Lung microvascular endothelial cell (primary cell): ENCODE measurements around the gene SLC38A10. TPM values are rescaled to one million over a fixed set of nuclear protein-coding genes. Genes with fewer than 3 reads are reported as not detected.

Experiments
- DNase-seq, 2 donors: peaks; one replicate each; pipeline versions ENCODE4 v3.0.0 to v3.0.0-alpha.2; 2010; ENCODE audit warnings: low read depth in 2 of 2
- total RNA-seq: library from RNA; depleted of rRNA; stranded (reverse); fragments of >200 nt; gene quantifications from 2 replicates; pipeline ENCODE4 v1.2.1, GENCODE V29; 2014

The SLC38A10 gene
- total RNA-seq, 1 donor from 2014 or later: 52.0 TPM

GRCh38 chr17:81299846-81300585 is 4.9 kb upstream of the SLC38A10 start:
- no peak for DNase-seq

DNA sequence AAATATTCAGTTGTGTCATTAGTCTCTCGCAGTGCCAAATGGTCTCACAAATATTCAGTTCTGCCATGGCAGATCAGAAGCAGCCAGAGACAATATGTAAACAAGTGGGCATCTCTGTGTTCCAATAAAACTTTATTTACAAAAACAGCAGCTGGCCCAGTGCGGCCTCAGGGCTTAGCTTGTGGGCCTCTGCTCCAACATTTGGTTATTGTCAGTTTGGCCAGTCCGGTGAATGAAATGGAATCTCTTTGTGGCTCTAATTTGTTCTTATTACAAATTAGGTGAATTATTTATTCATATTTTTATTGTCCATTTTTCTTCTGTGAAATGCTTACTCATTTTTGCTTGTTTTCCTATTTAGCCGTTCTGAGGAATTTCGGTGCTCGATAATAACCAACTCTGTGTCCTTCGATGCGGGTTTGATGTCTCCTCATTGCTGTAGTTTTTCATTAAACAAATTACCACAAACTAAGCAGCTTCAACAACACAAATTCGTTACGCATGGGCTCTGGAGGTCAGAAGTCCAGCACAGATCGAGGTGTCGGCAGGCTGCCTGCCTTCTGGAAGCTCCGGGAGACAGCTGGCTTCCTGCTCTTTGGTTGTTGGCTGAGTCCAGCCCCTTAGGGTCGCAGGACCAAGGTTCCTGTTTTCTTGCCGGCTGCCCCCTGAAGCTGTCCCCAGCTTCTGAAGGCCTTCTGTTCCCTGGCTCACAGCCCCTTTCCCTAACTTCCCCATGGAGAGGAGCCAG is 4.1 kb upstream of the SLC38A10 start:
- no peak for DNase-seq

DNA sequence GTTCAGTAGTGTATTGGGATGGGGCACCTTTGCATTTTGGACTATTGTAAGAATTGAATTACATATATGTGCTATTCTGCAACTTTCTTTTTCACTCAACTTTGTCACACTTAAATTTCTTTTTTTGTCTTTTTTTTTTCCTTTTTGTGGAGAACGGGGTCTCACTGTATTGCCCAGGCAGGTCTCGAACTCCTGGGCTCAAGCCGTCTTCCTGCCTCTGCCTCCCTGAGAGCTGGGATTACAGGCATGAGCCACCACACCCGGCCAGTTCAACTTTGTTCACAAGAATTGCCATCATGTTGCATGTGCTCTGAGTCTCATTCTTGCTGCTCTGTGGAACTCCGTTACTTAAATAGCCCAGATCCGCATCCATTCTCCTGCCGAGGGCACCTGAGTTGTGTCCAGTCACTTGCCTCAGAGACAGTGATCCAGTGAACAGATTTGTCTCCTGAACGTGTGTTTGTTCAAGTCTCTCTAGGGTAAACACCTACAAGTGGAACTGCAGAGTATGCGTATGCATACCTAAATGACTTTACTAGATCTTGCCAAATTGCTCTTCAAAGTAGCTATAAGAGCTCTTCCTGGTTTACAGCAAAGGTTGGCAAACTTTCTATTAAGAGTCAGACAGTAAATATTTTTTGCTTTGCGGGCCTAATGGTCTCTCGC is 3.4 kb upstream of the SLC38A10 start:
- DNase-seq: no peak

GRCh38 chr17:81295676-81296381 is 722 bp upstream of the SLC38A10 start:
- peak; percentile 16 to 55 for DNase-seq

DNA sequence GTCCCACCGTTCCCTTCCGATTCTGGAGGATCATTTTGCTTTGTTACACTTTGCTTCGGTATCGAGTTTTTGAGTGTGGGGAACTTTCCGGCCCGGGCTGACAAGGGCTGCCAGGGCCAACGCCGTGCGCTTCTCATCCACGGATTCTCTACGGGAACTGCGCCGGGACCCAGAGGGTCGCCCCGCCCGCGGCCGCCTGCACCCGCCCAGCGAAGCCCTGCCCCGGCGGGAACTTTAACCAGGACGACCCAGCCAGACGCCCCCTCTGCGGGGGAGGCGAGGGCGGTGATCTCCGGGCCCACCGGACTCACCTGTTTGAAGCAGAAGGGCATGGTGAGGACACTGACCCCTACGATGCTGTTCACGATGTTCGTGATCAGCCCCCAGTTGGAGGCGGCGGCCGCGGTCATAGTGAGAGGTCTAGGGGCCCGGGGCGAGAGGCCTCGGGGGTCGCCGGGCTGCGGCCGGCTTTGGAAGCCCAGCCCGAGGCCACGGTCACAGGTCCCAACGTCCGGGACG is 536 bp downstream of the SLC38A10 start:
- peak; percentile 37 to 51 for DNase-seq

GRCh38 chr17:81292450-81292849 is 2.7 kb downstream of the SLC38A10 start:
- DNase-seq: no peak

GRCh38 chr17:81291662-81292061 is 3.4 kb downstream of the SLC38A10 start:
- peak; percentile 60 to 79 for DNase-seq

DNA sequence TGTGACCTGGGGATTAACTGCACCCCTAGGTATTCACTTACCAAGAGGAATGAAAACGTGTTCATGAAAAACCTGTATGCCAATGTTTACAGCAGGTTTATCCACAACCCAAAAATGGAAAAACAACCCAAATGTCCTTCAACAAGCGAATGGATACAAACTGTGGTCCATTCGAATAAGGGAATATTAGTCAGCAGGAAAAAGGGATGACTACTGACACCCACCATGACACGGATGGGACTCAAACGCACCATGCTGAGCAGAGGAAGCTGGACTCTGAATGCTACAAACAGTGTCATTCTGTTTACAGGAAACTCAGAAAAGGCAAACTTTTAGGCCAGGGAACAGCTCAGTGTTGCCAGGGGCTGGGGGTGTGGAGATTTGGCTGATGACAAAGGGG is 4.9 kb downstream of the SLC38A10 start:
- no peak for DNase-seq

DNA sequence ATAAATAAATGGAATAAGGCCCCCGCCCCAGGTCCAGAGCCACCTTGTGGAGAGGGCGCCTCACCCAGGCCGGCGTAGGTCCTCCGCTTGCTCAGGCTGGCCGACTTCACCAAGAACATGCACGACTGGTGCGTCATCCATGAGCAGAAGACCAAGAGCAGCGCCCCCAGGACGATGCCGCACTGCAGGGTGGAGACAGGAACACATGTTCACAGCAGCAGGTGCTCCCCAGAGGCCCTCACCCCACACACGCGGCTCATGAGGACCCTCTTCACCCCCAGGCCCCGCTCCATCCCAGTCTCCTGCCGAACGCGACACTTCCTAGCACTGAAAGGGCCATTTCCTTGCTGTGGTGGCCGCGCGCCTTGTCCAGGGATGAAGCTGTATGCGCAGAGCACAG is 5.5 kb downstream of the SLC38A10 start:
- DNase-seq: no peak

DNA sequence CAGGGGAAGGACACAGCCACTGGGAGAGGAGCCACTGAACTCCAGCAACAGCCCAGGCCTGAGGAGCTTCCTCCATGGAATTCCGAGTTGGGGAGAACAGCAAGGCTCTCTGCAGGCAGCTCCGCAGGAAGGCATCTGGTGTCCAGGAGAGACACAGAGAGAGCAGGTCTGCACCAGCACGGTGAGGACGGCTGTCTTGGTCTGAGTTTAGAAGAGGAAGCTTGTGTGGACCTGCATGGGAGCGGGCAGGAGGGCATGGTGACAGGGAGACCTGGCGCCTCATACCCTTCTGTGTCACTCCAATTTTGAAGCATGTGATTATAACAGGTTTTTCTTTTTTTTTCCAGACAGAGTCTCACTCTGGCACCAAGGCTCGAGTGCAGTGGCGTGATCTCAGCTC is 6.4 kb downstream of the SLC38A10 start:
- DNase-seq: no peak

DNA sequence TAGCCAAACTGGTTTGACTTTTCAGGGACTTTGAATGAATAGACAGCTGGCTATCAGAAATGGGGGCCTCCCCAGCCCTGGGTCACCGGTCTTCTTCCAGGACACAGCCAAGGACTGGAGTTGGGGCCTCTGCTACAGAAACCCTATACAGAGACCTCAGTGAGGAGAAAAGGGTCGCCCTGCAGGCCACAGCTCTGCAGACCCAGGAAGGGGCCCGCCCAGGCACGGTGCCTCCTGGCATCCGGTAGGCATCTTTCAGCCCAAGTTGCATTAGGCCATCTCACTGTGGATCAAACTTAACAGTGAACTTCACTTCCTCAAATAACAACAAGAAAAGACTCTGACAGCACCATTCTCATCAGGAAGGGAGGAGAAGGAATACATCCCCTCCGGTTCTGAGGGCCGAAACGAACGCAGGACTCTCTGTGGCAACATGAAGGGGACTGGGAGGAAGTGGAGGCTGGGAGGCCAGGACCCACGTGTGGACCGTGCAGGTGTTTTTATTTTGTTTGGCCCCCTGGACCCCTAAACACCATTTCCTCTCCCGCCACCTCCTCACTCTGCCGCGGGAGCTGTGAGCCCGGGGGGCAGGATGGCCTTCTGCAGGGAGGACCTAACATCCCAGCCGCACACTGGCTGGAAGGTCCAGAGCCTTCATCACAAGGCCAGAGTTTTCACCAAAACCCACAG is 7.2 kb downstream of the SLC38A10 start:
- peak in 1 of 2 donors; percentile 20 for DNase-seq

DNA sequence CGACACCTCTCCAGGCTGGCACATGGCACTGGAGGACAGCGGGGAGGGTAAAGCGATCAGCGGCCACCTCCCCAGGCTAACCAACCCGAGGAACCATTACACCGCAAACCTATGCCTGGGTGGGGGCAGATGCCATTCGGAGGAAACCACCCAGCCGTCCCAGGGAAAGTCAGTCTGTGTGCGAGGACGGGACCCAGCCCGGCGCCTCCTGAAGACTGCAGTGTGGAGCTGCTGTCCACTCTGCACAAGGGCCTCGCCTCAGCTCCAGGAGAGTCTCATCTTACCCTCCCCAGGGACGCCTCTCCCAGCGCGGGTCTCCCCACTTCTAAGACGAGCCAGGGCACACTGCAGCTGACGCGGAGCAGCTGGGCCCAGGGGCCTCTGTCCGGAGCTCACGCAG is 8.0 kb downstream of the SLC38A10 start:
- DNase-seq: no peak

- DNase-seq: no peak
Observed at GRCh38 chr17:81286491-81287145, 8.5 kb downstream of the SLC38A10 start.

- DNase-seq: peak; percentile 22 to 27
Observed at GRCh38 chr17:81285894-81286293, 9.2 kb downstream of the SLC38A10 start.

- peak; percentile 73 to 75 for DNase-seq
Observed at GRCh38 chr17:81285179-81285878, 9.8 kb downstream of the SLC38A10 start.

DNA sequence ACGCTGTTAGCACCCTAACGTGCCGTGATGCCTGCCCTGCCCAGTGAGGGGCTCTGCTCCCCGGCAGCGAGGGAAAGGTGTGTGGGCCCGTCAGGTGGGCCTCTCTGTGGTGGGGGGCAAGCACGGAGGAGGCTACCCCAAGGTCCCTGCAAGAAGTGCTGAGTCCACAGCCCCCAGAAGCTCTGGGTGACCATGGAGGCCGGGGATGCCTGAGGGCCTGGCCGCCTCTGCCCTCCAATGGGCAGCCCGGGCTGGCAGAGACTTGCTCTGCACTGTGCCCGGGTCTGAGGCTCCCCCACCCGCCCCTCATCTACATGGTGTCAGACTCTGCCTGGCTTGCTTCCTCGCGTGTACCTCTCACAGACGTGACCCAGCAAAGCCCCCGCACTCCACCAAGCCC is 12.2 kb downstream of the SLC38A10 start:
- DNase-seq: no peak

DNA sequence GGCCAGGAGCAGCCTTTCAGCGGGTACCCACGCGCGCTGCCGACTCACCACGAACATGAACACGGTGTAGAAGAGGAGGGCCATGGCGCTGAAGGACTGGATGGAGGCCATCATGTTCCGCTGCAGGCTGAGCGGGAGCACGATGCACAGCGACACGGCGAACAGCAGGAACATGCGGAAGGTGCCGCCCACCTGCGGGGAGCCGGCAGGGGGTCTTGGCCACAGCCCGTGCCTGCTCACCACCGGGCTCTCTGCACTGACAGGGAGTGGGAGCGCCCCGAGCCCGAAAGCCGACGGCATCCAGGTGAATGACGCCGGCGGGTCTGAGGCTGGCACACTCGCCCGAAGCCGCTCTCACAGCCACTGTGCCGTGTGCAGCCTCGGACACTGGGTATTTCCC is 13.0 kb downstream of the SLC38A10 start:
- no peak for DNase-seq

GRCh38 chr17:81280571-81280970 is 14.5 kb downstream of the SLC38A10 start:
- DNase-seq: no peak
